Measurements from ENCODE around the gene AMOT.

AMOT gene

GRCh38 chrX:112837531-112837930, 3.1 kb downstream of the AMOT start:
- DNase-seq (ENCODE audit: low spot score), result no peak

GRCh38 chrX:112835019-112835418, 5.6 kb downstream of the AMOT start:
- DNase-seq (ENCODE audit: low spot score), result no peak

- DNase-seq (ENCODE audit: low spot score), result peak; percentile 36
Measured at GRCh38 chrX:112834031-112834845, 6.4 kb downstream of the AMOT start.

GRCh38 chrX:112832481-112833095, 8.0 kb downstream of the AMOT start:
- DNase-seq (ENCODE audit: low spot score), result no peak

- no peak for DNase-seq (ENCODE audit: low spot score)
Measured at GRCh38 chrX:112830540-112830939, 10.1 kb downstream of the AMOT start.

GRCh38 chrX:112827292-112827903, 13.2 kb downstream of the AMOT start:
- no peak for DNase-seq (ENCODE audit: low spot score)

GRCh38 chrX:112826023-112826422, 14.6 kb downstream of the AMOT start:
- DNase-seq (ENCODE audit: low spot score), result no peak

- DNase-seq (ENCODE audit: low spot score), result no peak
Measured at GRCh38 chrX:112822892-112823291, 17.7 kb downstream of the AMOT start.

- no peak for DNase-seq (ENCODE audit: low spot score)
Measured at GRCh38 chrX:112820364-112821268, 20.0 kb downstream of the AMOT start.

GRCh38 chrX:112819813-112820212, 20.8 kb downstream of the AMOT start:
- DNase-seq (ENCODE audit: low spot score), result no peak

- peak; percentile 81 for DNase-seq (ENCODE audit: low spot score)
Measured at GRCh38 chrX:112819008-112819640, 21.5 kb downstream of the AMOT start.

- DNase-seq (ENCODE audit: low spot score), result no peak
Measured at GRCh38 chrX:112818114-112819007, 22.3 kb downstream of the AMOT start.

- no peak for DNase-seq (ENCODE audit: low spot score)
Measured at GRCh38 chrX:112816908-112817307, 23.7 kb downstream of the AMOT start.

- no peak for DNase-seq (ENCODE audit: low spot score)
Measured at GRCh38 chrX:112814496-112814895, 26.1 kb downstream of the AMOT start.

- no peak for DNase-seq (ENCODE audit: low spot score)
Measured at GRCh38 chrX:112812741-112813140, 27.9 kb downstream of the AMOT start.

- DNase-seq (ENCODE audit: low spot score), result no peak
Measured at GRCh38 chrX:112808651-112809195, 31.9 kb downstream of the AMOT start.

- DNase-seq (ENCODE audit: low spot score), result no peak
Measured at GRCh38 chrX:112808007-112808406, 32.6 kb downstream of the AMOT start.

- no peak for DNase-seq (ENCODE audit: low spot score)
Measured at GRCh38 chrX:112803060-112803459, 37.6 kb downstream of the AMOT start.

- DNase-seq (ENCODE audit: low spot score), result no peak
Measured at GRCh38 chrX:112802541-112802940, 38.1 kb downstream of the AMOT start.
